ENCODE data around the gene KDM4B. TPM values are rescaled to one million over a fixed set of nuclear protein-coding genes. Genes with fewer than 3 reads are reported as not detected.

The KDM4B gene
- total RNA-seq, 4 donors from 2014 or later = 26.6 to 84.2 (median 39.9) TPM

DNA sequence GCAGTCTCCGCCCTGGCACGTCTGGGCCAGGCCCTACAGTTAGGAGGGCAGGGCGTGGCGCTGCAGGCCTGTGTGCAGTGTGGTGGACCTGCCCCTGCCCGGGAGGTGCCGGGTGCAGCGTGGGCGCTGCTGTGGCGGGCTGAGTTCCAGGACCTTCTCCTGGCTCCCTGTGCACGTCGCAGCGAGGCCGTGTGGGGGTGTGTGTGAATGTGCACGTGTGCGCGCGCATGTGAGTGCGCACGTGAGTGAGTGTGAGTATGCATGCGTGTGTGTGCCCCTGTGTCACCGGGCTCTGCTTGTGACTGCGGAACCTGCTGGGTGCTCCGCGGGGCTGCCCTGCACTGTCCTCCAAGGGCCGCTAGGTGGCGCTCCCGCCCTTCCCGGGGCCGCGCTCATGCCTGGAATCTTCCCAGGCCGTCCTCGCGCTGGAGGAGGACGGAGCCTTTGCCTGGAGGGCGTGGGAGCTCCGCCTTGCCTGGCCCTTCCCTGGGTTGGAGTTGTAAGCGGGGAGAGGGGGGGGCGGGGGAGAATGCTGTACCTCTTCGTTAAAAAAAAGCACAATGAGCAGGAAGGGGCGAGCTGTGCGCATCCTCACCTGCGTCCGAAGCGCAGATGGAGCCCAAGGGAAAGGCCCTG lies 79.3 kb downstream of the KDM4B start:
- in situ Hi-C loops (cut with MboI; ENCODE audit: low pct_ligation_motif_present in 1 of 4, low pct_unique_long_range_greater_than_20kb in 1 of 4, low sequenced_read_pairs in 3 of 4) (loop anchor here in 1 of 4 donors (25.0 kb wide), 1 partner anchor 186 kb away; the partner anchor contains the start of gene PLIN3), intact Hi-C loops (cut with DNase I; ENCODE audit: low total_unique reads) (loop anchor here (10.0 kb wide), 1 partner anchor 527 kb away; no protein-coding TSS in a partner anchor)
- Histone ChIP-seq H3K27ac (peak overlapping the region; percentile 77 to 89 (median 82)), H3K9me3 (no peaks in the 10 kb centered on the region), H3K4me1 (peaks cover 27 to 44% (median 40%) of the 10 kb centered on the region in 4 donors), H3K36me3 (no peaks in the 10 kb centered on the region), H3K4me3 (no peak overlapping the region), H3K27me3 (no peaks in the 10 kb centered on the region)
- DNase-seq = peak; percentile 86
- 17% methylated on average over 44 of the region's 44 CpGs; no CpG with 5 or more reads in 1 of the 2 donors for WGBS, 2 donors (ENCODE audit: low coverage in 1 of 2)
- no peak for TF ChIP-seq EP300 (IDR thresholded peaks at IDR 0.05; ENCODE audit: low read depth)
- TF ChIP-seq, protein P1, sequence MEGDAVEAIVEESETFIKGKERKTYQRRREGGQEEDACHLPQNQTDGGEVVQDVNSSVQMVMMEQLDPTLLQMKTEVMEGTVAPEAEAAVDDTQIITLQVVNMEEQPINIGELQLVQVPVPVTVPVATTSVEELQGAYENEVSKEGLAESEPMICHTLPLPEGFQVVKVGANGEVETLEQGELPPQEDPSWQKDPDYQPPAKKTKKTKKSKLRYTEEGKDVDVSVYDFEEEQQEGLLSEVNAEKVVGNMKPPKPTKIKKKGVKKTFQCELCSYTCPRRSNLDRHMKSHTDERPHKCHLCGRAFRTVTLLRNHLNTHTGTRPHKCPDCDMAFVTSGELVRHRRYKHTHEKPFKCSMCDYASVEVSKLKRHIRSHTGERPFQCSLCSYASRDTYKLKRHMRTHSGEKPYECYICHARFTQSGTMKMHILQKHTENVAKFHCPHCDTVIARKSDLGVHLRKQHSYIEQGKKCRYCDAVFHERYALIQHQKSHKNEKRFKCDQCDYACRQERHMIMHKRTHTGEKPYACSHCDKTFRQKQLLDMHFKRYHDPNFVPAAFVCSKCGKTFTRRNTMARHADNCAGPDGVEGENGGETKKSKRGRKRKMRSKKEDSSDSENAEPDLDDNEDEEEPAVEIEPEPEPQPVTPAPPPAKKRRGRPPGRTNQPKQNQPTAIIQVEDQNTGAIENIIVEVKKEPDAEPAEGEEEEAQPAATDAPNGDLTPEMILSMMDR (IDR thresholded peaks at IDR 0.05) = peak; percentile 96 to 100 (median 99)
- peak in 1 of 3 donors; percentile 4 for TF ChIP-seq POLR2AphosphoS5 (IDR thresholded peaks at IDR 0.05)
- TF ChIP-seq POLR2A (IDR thresholded peaks at IDR 0.05) = no peak

DNA sequence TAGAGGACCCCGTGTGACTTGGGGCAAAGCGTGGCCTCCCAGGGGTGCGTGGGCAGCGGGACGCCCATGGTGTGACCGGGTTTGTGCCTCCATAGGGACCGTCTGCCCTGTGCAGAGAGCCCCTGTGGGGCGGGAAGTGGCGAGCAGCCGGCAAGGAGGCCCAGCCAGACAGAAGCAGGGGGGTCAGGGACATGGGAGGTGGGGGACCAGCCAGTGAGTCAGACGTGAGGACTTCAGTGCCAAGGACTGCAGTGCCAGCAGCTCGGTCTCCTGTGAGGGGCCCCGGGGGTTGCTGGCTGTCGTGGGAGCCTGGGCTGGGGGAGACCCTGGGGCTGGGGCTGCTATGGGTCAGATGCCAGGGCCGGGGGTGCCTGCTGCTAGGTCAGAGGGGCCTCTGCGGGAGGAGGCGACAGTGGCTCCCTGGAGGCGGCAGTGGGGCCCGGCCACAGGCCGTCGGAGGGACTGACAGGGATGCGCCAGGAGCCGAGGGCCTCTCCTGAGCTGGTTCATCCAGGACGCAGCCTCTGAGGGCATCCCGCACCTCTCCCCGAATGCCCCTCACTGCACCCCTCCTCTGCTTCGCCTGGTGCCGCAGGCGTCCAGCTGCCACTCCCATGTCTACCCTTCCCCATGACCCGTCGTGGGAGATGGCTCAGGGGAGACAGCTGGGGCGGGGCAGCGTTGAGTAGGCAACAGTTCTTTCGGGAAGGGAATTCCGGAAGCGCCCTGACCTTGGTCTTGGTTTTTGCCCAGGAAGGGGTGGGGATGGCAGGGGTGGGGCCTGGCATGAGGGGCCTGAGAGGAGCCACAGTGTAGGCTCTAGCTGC lies 80.0 kb downstream of the KDM4B start:
- 65 to 73% methylated on average over 4 to 34 of the region's 36 CpGs for WGBS, 2 donors (ENCODE audit: low coverage in 1 of 2)
- Histone ChIP-seq H3K27ac (peak overlapping the region in 3 of 4 donors; percentile 9 to 89 (median 20)), H3K9me3 (no peaks in the 10 kb centered on the region), H3K27me3 (no peaks in the 10 kb centered on the region), H3K4me1 (peaks cover 27 to 44% (median 40%) of the 10 kb centered on the region in 4 donors), H3K4me3 (no peak overlapping the region), H3K36me3 (no peaks in the 10 kb centered on the region)
- peak; percentile 55 for DNase-seq
- intact Hi-C loops (cut with DNase I; ENCODE audit: low total_unique reads) (loop anchor here (10.0 kb wide), 1 partner anchor 526 kb away; no protein-coding TSS in a partner anchor), in situ Hi-C loops (cut with MboI; ENCODE audit: low pct_ligation_motif_present in 1 of 4, low pct_unique_long_range_greater_than_20kb in 1 of 4, low sequenced_read_pairs in 3 of 4) (loop anchor here in 1 of 4 donors (25.0 kb wide), 1 partner anchor 187 kb away; the partner anchor contains the start of gene PLIN3)
- no peak for TF ChIP-seq POLR2A (IDR thresholded peaks at IDR 0.05)
- TF ChIP-seq, protein P1 (IDR thresholded peaks at IDR 0.05) = no peak
- no peak for TF ChIP-seq EP300 (IDR thresholded peaks at IDR 0.05; ENCODE audit: low read depth)
- no peak for TF ChIP-seq POLR2AphosphoS5 (IDR thresholded peaks at IDR 0.05)

DNA sequence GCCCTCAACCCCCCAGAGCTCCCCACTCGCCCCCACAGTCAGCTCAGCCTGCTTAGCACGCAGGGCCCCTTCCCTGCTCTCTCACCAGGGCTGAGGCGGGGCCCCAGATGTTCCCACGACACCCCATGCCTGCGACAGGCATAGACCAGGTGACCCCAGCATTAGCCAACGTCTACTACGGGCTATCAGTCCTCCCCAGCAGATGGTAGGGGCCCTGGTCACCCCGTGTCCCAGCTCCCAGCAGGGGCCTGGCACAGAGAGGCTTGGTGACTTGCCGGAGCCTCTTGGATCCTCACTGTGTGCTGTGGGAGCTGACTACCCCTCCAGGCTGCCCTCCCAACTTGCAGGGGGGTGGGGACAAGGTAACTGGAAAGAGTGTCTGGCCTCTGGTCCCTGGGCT lies 80.6 kb downstream of the KDM4B start:
- intact Hi-C loops (cut with DNase I; ENCODE audit: low total_unique reads) = loop anchor here (10.0 kb wide), 1 partner anchor 525 kb away; no protein-coding TSS in a partner anchor
- no peak for TF ChIP-seq POLR2A (IDR thresholded peaks at IDR 0.05)
- no peak for TF ChIP-seq POLR2AphosphoS5 (IDR thresholded peaks at IDR 0.05)
- TF ChIP-seq, protein P1 (IDR thresholded peaks at IDR 0.05) = no peak
- TF ChIP-seq EP300 (IDR thresholded peaks at IDR 0.05; ENCODE audit: low read depth) = no peak
- in situ Hi-C loops (cut with MboI; ENCODE audit: low pct_ligation_motif_present in 1 of 4, low pct_unique_long_range_greater_than_20kb in 1 of 4, low sequenced_read_pairs in 3 of 4) = loop anchor here in 1 of 4 donors (25.0 kb wide), 1 partner anchor 187 kb away; the partner anchor contains the start of gene PLIN3
- 65% methylated on average over 6 of the region's 9 CpGs; no CpG with 5 or more reads in 1 of the 2 donors for WGBS, 2 donors (ENCODE audit: low coverage in 1 of 2)
- Histone ChIP-seq H3K36me3 (no peaks in the 10 kb centered on the region), H3K27ac (peak overlapping the region in 1 of 4 donors; percentile 89), H3K4me3 (no peak overlapping the region), H3K9me3 (no peaks in the 10 kb centered on the region), H3K4me1 (peaks cover 27 to 44% (median 40%) of the 10 kb centered on the region in 4 donors), H3K27me3 (no peaks in the 10 kb centered on the region)
- DNase-seq = no peak

Data from transverse colon (tissue), 4 donors.